Right kidney (tissue), 9 donors: ENCODE results near the gene SLC44A1.
A peak's percentile ranks its signal among the peaks of the same experiment; 100 is the strongest.

Experiments
- DNase-seq: peaks from one replicate; pipeline ENCODE4 v3.0.0-alpha.2; 2016
- long read RNA-seq, 8 donors: transcript quantifications; one replicate each; lab custom pipeline, GENCODE V29; 2026

The SLC44A1 gene
- long read RNA-seq, donor 1, full-length matches to known transcripts, result 4 of 4 reads
- long read RNA-seq, donor 1, partial matches to known transcripts, result 0 of 4 reads
- long read RNA-seq, donor 1, other reads (novel, unspliced or antisense), result 0 of 4 reads
- long read RNA-seq, donor 2, full-length matches to known transcripts, result 8 of 14 reads
- long read RNA-seq, donor 2, partial matches to known transcripts, result 6 of 14 reads
- long read RNA-seq, donor 2, other reads (novel, unspliced or antisense), result 0 of 14 reads
- long read RNA-seq, donor 3, full-length matches to known transcripts, result 6 of 6 reads
- long read RNA-seq, donor 3, partial matches to known transcripts, result 0 of 6 reads
- long read RNA-seq, donor 3, other reads (novel, unspliced or antisense), result 0 of 6 reads
- long read RNA-seq, donor 4, full-length matches to known transcripts, result 4 of 9 reads
- long read RNA-seq, donor 4, partial matches to known transcripts, result 5 of 9 reads
- long read RNA-seq, donor 4, other reads (novel, unspliced or antisense), result 0 of 9 reads
- long read RNA-seq, donor 5, full-length matches to known transcripts, result 8 of 8 reads
- long read RNA-seq, donor 5, partial matches to known transcripts, result 0 of 8 reads
- long read RNA-seq, donor 5, other reads (novel, unspliced or antisense), result 0 of 8 reads
- long read RNA-seq, donor 6, full-length matches to known transcripts, result 6 of 39 reads
- long read RNA-seq, donor 6, partial matches to known transcripts, result 33 of 39 reads
- long read RNA-seq, donor 6, other reads (novel, unspliced or antisense), result 0 of 39 reads
- long read RNA-seq, donor 7, full-length matches to known transcripts, result 12 of 70 reads
- long read RNA-seq, donor 7, partial matches to known transcripts, result 58 of 70 reads
- long read RNA-seq, donor 7, other reads (novel, unspliced or antisense), result 0 of 70 reads
- long read RNA-seq, donor 8, full-length matches to known transcripts, result 9 of 15 reads
- long read RNA-seq, donor 8, partial matches to known transcripts, result 6 of 15 reads
- long read RNA-seq, donor 8, other reads (novel, unspliced or antisense), result 0 of 15 reads

DNA sequence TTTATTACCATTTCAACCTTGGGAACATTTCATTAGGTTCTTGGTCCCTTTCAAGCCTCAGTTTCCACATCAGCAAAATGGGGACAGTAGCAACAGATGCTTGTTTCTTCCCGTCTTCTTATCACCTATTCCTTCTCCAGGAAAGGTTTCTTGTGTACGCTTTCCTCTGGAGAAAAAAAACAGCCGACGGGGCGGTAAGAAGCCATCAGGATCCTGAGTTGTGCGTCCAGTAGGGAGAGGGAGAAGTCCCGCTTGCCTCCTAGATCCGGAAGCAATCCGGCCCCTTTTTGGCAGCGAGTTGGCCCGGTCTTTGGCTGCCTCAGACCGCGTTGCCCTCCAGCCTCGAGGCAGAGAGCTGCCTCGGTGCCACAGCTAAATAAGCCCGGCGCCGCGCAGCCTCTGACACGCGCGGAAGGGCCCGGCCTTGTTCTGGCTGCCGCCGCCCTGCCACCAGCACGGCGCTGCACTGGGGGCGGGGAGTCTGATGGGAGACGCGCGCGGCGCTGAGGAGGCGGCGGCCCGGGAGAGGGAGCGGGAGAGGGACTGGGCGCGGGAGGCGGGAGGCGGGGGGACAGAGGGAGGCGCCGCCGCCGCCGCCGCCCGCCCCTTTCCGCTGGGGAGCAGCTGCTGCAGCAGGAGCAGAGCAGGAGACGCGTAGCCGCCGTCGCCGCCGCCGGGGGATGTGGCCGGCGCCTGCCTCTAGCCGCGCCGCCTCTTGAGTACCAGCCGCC lies at the start of gene SLC44A1:
TSS of gene SLC44A1 (plus strand) at position 649 of the 731 bp plus-strand sequence. CDS start 218 bp downstream, outside the sequence.
- DNase-seq, result peak; percentile 92

DNA sequence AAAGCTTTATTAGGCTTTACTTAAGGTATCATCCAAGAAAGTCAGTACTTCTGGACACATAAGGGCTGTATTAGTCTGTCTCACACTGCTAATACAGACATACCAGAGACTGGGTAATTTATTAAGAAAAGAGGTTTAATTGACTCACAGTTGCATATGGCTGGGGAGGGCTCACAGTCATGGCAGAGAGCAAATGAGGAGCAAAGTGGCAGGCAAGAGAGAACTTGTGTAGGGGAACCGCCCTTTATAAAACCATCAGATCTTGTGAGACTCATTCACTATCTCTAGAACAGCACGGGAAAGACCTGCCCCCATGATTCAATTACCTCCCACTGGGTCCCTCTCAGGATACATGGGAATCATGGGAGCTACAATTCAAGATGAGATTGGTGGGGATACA lies 49.2 kb upstream of the SLC44A1 start:
- no peak for DNase-seq

DNA sequence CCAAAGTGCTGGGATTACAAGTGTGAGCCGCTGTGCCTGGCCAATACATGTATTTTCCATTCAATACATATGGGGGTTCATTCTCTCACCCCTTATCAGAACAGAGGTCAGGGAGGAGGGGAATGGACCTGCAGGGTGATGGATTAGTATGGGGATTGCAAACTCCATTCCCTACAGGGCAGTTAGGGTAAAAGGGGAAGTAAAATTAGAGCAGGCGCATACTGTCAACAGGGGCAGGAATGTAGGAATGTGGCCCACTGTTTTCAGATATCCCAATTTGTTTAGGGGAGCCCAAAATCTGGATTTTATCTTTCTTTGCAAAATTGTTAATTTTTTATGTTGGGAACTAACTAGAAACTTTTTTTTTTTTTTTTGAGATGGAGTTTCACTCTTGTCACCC lies 46.4 kb upstream of the SLC44A1 start:
- DNase-seq, result no peak

DNA sequence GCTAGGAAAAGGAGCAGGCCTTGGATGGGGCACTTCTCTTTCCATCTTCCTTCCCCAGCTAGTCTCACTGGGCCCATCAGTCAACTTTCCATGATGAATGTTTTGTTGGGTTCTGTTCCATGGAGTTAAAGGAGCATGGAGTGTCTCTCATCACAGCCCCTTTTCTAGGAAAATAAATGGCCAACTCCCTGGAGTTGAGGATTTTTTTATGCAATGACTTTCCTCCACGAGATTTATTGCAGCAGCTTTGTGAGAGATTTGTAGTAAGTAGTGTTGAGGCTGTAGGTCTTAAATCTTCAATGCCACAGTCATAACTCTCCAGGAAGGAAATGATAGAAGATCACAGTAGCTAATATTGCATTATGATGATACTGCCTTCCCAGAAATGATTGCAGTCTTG lies 45.6 kb upstream of the SLC44A1 start:
- DNase-seq, result no peak

DNA sequence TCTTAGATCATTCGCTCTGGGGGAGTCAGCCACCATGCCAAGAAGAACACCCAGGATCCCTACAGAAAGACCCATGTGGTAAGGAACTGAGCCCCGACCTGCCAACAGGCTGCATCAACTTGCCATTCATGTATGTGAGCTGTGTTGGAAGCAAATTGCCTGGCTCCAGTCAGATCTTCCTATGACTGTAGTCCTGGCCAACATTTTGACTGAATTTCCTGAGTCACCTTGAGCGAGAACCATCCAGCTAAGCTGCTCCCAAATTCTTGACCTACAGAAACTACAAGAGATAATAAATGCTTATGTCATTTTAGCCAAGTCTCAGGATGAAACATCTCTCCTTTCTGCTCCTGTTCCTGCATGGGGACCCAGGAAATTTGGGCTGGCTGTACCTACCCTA lies 40.0 kb upstream of the SLC44A1 start:
- DNase-seq, result no peak

DNA sequence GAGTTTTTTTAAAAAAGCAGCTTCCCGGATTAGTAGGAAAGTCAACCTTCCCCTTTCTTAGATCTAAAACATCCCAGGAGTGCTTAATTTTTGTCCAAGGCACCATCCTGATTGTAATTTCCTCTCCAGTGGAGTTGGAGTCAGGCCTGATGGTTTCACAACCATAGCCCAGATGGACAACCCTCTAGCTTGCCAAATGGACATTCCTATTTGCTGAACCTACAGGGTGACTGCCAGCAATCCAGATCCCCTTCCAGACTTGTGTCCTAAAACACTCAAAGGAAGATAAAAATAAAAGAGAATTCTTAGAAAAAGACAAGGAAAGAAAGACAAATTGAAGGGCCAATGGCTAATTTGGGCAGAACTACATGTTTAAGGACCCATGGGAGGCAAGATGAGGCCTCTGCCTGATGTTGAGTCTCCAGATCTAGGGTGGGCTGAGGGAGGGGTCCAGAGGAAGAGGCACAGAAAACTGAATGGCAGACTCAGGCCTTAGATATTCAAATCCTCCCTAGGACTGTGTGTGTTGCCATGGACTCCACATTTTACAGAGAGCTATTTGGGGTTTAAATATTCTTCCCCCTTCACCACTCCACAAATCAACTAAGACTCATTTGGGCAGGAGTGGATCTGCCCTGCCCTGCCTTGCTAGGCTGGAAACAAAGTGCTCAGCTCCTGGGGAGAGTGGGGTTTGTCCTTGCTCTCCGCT lies 38.5 kb upstream of the SLC44A1 start:
- no peak for DNase-seq

DNA sequence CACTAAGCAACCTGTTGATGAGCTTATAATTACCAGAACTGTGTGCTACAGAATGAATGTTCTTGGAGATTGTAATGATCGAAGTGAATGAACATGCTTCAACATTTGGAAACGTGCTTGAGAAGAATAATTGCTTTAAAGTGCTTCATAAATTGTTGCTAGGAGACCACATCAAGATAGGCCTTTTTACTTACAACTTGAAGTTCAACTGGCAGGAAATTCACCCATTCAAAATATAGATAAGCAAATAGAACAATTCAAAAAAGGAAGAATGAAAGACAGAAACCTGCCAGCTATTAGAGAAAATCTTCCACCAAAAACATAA lies 38.0 kb upstream of the SLC44A1 start:
- no peak for DNase-seq

DNA sequence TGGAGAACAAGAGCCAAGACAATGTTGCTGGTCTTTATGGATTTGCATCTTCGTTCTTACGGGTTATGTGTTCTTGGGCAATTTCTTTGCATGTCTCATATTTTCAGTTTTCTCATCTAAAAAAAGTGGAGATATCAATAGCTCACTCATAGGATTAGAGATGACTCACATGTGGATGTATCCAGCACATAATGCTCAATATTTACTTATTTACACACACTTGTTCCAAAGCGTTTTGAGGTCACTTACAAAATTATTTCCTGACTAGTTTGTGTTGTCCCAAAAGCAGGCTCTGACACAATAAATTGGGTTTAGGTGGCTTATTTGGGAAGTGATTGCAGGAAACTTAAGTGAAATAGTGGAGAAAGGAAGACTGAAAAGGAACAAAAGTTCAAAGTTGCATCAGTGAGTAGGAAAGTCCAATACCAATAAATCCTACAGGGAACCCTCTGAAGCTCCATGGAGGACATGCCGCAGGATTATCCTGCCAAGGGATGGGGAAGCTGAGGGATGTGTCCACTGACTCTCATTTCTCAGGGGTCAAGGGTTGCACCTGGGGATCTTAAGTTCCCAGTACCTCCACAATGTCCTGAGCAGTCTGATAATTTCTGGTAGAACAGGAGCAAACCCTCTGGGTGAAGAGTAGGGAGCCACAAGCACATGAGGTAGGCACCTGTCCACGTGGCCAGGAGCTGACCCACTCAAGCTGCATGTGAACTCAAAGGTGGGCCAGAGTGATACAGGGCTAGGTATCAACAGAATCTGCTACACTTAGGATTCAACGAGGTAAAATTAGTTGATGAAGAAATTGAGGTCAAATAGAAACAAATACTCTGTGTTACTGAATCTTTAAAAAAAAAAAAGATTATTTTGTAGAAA lies 37.4 kb upstream of the SLC44A1 start:
- no peak for DNase-seq

DNA sequence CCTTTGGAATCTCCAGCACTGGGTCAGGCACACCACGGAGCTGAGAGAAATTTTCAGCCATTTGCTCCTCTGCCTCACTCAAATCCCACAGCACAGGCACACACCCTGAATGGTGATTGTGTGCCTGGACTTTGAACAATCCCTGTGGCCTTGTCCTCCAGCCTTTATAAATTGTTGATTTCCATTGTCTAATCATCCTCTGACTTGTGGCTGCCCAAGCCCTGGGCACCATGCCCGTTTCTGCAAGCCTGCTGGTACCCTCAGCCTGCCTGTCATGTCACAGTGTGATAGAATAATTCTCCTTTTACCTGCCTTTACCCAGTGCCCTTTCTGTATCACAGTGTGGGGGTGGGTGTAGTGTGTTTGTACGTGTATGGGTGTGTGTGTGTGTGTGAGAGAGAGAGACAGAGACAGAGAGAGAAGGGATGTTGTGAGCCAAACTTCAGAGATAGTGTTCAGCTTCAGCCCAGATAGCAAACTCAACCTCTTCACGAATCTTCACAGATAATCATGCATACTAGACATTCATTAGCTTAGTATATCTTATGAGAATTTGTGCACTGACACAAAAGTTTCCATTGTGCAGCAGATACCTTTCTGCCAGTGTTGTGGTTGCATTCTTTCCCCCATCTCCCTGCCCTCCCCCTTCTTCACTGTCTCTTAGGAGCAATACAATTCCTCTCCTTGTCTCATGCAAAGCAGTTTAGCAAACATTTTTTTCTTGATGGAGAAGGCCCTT lies 27.8 kb upstream of the SLC44A1 start:
- no peak for DNase-seq

DNA sequence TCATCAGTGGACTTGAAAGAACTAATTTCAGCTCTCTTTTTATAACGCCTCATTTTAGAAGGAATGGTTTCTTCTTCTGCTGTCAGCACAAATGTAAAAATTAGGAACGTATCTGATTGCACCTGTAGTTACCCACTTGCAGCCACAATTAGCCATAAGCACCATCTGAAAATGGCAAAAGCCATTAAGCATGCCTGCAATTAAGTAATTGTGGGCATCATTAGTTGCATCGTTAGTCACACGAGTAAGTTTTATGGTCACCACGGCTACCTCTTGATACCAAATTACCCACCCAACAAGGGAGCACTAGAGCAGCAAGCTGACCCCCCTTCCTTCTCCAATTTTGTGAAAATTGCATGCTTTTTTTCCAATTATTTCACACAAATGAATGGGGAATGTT lies 25.8 kb upstream of the SLC44A1 start:
- DNase-seq, result no peak

DNA sequence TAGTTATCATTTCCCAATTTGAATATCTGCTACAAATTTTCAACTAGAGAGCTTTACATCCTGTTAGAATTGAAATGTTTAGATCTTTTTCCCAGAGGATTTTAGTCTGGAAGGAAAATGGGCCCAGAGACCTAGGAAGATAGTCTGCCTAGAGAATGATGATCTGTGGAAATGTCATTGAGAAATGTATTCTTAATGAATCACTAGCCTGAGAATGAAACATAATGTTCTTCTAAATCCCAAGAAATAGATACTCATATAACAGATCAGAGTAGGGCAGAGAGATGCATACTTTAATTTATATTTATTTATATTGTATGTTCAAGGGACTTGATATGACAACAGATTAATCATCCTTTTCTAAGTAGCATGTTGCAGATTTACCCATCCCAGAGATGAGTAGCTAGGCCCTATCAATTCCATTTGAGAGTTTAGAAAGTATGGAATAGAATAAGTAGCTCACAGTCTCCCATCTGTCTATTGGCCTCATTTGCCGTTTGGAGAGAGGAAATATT lies 25.1 kb upstream of the SLC44A1 start:
- DNase-seq, result no peak

DNA sequence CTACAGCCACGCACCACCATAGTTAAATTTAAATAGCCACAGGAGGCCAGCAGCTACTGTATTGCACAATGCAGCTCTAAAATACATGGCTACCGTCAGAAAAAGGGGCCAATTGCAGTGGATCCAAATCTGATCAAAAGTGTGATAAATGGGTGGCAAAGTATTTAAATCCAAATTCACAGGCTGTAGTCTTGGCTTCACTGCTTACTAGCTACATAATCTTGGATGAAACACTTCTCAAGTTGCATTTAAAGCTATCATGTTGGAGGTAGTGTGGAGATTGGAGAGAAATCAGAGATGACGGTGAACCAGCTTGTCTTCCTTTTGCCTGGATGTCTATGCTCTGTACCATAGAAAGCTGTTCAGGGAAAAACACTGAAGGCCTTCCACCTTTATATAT lies 24.0 kb upstream of the SLC44A1 start:
- DNase-seq, result no peak

DNA sequence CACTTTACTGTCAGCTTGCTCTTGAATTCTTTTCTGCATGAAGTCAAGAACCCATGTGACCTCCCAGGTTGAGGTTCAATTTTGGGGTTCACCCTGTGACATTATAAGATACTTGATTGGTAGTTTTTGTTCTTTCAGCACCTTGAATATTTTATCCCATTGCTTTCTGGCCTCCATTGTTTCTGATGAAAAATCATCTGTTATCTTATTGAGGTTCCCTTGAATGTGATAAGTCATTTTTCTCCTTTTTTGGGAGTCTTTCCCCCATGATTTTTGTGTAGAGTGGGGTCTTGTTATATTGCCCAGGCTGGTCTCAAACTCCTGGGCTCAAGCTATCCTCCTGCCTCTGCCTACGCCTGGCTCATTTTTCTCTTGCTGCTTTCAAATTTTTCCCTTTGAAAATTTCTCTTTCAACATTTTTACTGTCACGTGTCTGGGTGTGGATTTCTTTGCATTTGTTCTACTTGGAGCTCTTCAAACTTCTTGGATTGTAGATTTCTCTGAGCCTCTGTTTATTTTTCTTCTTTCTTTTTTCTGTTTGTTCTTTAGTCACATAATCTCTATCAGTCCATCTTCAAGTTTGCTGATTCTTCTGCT lies 20.8 kb upstream of the SLC44A1 start:
- no peak for DNase-seq

DNA sequence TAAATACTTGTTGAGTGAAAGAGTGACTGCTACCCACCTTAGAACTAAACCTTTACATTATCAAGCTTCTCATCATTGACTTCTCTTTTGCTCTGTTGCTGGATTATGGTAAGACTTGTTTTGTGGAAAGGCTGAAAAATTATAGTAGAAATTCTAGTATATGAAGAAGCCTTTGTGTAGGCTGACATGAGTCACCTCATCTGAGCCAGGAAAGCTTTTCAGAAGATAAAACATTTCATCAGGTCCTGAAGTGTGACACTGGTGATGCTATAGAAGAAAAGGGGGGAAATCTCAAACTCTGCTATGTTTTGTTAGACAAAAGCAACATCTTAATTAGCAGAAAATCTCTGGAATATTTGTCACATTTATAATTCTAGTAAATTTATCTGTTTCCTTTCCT lies 18.4 kb upstream of the SLC44A1 start:
- DNase-seq, result no peak

DNA sequence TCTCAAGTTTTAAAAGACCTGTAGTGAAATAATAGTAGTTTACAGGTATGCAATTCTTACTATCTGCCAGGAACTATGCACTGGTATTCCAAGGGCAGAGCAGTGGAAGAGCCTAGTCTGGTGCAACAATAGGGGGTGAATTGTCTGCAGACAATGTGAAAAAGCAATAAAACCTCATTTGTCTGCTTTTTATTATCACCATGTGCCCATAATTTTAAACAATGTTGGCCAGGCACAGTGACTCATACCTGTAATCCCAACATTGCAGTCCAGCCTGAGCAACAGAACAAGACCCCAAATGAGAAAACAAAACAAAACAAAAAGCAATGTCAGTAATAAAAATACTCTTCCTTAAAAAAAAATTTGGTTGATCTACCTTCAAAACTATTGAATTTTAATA lies 12.2 kb upstream of the SLC44A1 start:
- no peak for DNase-seq

DNA sequence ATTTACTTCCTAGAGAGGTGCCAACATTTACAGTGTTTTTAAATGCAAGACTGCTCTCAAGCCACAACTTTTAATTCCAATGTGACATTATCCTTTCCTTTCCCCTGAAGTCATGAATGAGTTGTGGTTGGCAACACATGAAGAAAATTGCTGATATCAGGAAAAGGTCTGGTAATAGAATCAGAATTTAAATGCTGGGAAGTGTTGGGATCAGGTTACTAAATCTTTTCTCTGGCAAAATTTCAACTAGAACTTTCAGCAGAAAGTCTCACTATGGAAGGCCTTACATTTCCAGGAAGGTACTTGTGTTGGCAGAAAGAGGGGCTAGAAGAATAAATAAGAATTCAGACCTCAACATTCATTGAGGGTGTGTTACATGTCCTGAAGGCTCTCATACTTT lies 10.6 kb upstream of the SLC44A1 start:
- DNase-seq, result no peak

DNA sequence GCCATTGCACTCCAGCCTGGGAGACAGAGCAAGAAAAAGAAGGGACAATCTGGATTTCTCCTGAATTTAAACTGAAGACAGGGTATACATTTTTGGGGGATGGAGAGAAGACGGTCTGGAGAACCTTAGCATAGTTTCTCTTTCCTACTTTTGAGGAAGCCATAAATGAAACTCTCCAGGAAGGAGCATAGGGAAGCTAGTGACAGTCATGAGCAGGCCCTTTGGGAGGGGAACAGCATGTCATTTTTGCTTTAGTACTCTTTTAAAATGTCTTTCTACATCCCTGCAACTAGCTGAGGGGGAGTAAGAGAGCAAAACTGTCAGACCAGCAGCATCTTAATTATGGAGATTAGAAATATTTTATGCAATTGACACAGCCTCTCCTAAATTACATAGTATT lies 8.2 kb upstream of the SLC44A1 start:
- DNase-seq, result no peak

DNA sequence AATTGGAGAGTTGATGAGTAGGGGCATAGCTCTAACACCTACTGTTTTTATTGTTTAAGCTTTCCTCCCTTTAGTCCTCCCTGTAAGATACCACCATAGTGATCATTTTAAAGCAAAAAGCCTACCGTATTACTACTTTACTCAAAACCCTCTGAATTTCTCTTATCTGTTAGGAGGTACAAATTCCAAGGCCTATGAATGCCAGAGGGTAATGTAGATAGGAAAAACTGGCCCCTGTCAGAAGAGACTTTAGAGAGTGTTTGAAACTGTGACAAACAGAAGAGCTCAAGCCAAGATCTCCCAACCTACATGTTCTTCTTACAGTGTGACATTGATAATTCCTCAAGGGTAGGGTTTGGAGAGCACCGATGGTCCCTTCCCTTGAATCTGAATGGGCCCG lies 7.2 kb upstream of the SLC44A1 start:
- DNase-seq, result no peak

DNA sequence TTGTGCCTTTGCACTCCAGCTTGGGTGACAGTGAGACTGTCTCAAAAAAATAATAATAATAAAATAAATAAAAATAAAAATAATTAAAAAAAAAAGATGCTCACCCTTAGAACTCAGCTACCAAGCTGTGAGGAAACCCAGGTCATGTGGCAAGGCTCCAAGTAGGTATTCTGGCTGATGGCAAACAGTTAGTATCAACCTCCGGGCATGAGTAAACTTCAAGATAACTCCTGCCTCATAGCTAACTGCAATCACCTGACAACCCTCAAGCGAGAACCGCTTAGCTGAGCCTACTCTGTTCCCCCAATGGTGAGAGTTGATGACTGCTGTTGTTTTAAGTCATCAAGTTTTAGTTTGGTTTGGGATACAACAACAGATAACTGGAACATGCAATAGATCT lies 6.1 kb upstream of the SLC44A1 start:
- no peak for DNase-seq
